ENCODE measurements around the gene CLEC9A.

CLEC9A gene

GRCh38 chr12:10067942-10068341 is 37.5 kb downstream of the CLEC9A start:
- no peak for DNase-seq

DNA sequence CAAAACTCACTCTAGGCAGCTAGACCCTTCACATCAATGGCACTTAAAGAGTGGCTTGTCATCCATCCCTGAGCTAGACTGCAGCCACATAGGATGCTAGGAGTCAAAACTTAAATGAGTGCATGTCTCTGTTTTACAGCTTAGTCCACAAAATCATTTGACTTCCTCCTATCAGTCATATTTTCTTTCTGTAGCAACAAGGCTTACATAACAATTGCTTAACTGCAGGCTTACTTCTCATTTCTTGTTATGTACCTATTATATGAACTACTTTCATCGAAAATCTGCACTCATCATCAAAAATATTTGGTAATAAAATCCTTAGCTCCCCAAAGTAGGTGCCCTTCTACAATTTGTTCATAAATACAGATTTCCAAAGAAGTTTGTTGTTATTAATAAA is 38.2 kb downstream of the CLEC9A start:
- no peak for DNase-seq

DNA sequence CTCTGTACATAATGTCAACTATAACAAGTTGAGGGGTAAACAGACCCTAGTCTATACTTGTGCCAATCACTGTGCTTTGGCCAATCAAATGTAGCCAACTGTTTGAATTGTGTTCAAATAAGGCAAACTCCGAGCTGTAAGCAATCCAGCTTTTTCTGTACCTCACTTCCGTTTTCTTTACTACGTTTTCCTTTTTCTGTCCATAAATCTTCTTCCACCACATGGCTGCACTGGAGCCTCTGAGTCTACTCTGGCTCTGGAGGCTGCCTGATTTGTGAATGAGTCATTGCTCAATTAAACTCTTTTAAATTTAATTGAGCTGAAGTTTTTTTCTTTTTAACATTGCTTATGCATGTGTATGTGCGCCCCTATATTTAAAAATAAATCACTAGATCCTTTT is 38.6 kb downstream of the CLEC9A start:
- DNase-seq: no peak

DNA sequence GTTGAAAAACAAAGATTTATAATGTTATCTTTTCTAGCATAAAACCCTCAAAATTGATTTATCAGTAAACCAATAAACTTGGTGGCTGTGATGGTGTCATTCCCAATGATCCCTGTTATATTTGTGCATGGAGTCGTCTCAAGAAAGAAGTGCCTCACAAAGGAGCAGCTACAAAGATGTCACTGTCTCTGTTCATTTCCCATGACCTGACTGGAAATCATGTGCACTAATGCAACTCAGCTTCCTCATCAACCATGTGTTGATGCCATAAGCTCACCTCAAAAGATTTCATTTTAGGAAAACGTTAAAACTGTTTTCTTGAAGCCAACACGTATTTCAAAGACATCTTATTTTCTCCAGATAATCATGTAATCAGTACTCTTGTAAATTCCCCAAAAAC is 39.5 kb downstream of the CLEC9A start:
- no peak for DNase-seq

- DNase-seq: no peak
These were observed 39.9 kb downstream of the CLEC9A start for GRCh38 chr12:10070380-10070779.

GRCh38 chr12:10072131-10072530 is 41.6 kb downstream of the CLEC9A start:
- no peak for DNase-seq

- no peak for DNase-seq
These were observed 42.8 kb downstream of the CLEC9A start for GRCh38 chr12:10073261-10073660.

- no peak for DNase-seq
These were observed 45.0 kb downstream of the CLEC9A start for GRCh38 chr12:10075451-10075850.

GRCh38 chr12:10082117-10082874 is 51.8 kb downstream of the CLEC9A start:
- DNase-seq: no peak

DNA sequence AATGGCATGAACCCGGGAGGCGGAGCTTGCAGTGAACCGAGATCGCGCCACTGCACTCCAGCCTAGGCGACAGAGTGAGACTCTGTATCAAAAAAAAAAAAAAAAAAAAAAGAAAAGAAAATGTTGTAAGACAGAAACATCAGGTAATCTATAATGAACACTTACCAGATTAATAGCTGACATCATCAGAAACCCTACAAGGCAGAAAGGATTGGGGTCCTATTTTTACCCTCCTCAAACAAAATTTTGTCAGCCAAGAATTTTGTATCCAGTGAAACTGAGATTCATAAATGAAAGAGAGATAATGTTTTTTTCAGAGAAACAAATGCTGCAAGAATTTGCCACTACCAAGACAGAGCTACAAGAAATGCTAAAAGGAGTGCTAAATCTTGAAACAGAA is 54.3 kb downstream of the CLEC9A start:
- DNase-seq: no peak

DNA sequence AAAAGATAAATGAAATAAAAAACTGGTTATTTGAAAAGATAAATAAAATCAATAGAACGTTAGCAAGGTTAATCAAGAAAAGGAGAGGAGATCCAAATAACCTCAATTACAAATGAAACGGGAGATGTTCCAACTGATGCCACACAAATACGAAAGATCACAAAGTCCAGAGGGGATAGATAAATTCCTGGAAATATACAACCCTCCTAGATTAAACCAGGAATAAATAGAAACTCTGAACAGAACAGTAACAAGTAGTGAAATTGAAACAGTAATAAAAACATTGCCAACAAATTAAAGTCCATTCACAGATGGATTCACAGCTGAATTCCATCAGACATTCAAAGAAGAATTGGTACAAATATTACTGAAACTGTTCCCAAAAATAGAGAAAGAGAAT is 55.9 kb downstream of the CLEC9A start:
- DNase-seq: no peak

DNA sequence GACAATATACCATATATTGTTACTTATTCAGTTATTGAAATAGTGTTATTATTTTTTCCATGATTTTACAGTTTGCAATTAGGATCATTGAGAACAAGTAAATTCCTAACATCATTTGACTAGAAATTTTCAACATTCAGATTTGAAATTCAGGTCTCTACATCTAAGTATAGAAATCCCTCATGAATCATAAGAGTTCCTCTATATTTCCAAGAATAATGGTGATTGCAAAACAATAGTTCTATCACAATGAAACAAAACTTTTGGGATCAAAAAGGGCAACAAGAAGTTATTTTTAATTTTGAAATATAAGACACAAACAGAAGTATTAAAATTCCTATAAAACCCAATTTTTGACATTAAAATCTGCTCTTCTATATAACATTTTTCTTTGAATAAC is 57.5 kb downstream of the CLEC9A start:
- no peak for DNase-seq

- DNase-seq: no peak
These were observed 58.7 kb downstream of the CLEC9A start for GRCh38 chr12:10088955-10089900.

DNA sequence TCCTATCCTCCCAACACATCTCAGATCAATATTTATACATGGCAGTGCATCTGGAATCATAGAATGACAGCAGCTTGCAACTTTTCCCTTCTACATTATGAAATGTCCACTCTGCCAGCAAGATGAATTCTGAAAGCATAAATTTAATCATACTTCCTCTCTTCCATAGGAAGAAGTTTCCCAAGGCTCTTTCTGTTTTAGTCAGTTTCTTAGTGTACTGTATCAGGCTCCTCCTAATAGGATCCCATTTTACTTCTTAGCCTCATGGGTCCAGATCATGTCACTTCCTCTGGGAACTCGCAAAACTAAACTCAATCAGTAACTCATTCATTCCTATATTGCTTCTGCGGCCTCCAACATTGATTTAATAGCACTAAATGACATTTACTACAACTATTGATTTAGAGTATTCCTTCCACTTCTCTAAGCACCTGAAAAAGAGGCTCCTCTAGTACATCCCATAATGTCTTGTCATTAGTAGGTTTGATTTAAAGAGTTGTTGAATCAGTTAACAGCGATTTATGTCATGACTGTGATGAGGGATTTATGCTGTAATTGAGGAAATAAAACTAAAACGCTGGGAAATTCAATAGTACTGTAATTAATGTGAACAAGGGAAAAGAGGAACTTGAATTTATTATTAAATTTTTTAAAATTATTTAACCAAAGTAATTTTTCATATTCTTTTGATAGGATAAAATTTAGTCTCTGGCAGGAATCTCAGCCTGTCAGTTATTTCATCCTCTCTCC is 64.3 kb downstream of the CLEC9A start:
- no peak for DNase-seq

DNA sequence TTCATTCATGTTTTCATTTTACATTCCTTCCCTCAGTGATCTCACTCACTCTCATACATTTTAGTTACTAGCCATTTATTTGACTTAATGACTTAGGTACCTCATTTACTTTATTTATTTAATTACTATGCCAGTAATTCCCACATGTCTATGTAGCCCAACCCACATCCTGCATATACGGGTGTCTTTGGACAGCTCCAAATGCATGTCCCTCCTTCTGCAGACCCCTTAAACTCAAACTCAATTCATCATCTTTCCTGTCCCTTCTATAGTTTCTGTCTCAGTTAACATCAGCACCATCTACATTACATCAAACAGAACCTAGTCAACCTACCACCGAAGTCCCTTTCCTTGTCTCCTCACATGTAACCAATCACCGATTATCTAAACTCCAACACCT is 65.5 kb downstream of the CLEC9A start:
- no peak for DNase-seq

DNA sequence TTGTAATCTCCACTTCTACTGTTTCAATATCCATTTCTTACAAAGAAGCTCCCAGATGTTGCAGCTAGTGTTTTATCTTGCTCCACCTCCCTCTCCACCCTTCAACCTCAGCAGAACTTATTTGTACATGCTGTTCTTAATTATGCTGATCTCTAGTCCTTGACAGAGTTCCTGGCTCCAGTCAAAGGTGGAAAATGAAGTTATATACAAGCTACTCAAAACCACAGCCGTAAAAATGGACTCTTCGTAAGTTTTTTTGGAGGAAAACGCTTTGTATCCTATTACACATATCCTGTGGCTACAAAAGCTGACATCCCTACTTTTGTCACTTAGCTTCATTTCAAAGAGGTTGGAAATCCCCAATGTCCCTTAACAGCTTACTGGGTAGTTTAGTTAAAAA is 67.0 kb downstream of the CLEC9A start:
- DNase-seq: no peak

DNA sequence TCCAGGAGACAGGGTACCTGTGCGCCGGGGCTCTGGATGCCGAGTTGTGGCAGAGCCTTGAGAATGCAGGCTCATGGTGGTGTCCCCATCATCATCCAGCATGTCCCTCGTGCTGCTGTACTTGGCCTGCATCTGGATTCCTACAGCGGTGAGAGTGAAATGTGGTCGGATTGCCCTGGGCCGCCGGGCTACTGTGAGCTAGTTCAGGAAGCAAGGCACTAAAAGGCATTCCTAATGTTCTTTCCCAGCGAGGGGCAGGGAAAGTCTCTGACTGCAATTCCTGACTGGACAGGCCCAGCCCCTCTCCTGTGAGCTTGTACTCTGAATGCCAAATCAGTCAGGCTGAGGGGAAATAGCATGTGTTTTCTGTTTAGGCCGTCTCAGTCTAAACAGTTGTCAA is 68.3 kb downstream of the CLEC9A start, which contains the start of gene CLEC1A:
CLEC1A (minus strand) TSS at position 195 of the 400 bp plus-strand sequence; CDS start at position 132, 63 bp downstream.
- DNase-seq: no peak

DNA sequence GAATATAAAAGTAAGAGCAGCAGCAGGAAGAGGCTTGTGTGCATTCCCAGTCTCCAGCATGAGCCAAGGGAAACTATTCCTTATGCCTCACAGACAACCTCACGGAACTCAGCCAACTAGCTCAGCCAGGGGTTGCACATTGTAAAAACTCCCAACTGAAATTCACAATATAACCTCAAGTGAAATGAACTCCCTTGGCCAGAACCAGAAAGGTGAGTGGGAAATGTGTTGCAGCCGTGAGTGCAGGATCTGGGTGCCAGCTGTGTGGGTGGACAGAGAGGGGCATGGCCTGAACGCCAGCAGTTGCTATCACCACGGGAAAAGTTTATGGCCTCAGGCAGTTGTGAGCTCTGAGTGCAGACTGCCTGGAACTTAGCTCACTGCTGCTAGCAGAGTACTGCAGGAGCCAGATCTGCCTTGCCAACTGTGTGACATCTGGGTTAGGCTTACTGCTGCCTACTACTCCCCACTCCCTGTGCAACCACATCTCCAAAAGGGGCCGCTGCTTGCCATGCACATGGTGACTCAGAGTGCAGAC is 70.6 kb downstream of the CLEC9A start:
- DNase-seq: no peak

GRCh38 chr12:10101648-10102220 is 71.3 kb downstream of the CLEC9A start:
- DNase-seq: no peak

DNA sequence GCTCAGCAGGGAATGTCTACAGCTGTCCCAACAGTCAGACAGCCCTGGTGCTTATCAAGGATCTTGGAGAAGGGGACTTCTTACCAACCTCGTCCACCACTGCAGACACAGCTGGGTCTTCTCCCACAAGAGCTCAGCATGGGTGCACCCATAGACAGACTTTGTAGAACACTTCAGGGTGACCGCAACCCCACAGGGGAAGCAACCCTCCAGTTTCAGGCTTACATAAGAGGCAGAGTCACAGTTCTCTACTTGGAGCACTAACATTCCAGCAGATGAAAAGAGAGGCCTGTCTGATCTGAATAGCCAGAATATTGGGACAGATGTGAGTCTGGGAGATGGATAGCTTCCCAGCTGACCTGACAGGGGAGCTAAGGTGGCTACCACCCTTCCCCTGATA is 71.8 kb downstream of the CLEC9A start:
- DNase-seq: no peak

- DNase-seq: no peak
These were observed 79.9 kb downstream of the CLEC9A start for GRCh38 chr12:10110256-10110844.

- no peak for DNase-seq
These were observed 81.0 kb downstream of the CLEC9A start for GRCh38 chr12:10111451-10111850.

Measured in NCI-H187 (cell line).